PFSK-1 (cell line): ENCODE data around the gene SKA3.

Experiments used
- FOXP2 ChIP-seq: optimal IDR thresholded peaks from 2 replicates; pipeline ENCODE3; 2011; ENCODE audit warnings: borderline replicate concordance, control low read depth, inconsistent platforms; ENCODE audit not compliant: insufficient read depth; ENCODE audit errors: extremely low read length, extremely low read depth
- POLR2AphosphoS5 ChIP-seq: IDR thresholded peaks from 2 replicates; pipeline ENCODE4 v1.6.1; 2012; ENCODE audit warnings: low read depth, mild to moderate bottlenecking, control low read depth, low read length, moderate library complexity
- REST ChIP-seq, 2 experiments: IDR thresholded peaks; 2 replicates each; pipeline versions ENCODE4 v1.6.1 to v1.8.0; 2011 to 2012; ENCODE audit warnings: low read depth in 2 of 2, low read length in 2 of 2, control low read depth in 1 of 2, inconsistent platforms in 1 of 2, mild to moderate bottlenecking in 1 of 2, moderate library complexity in 1 of 2; ENCODE audit not compliant: insufficient read depth in 1 of 2
- SIN3A ChIP-seq: IDR thresholded peaks from 2 replicates; pipeline ENCODE4 v1.6.1; 2012; ENCODE audit warnings: mild to moderate bottlenecking, low read length, moderate library complexity, borderline replicate concordance; ENCODE audit not compliant: insufficient read depth
- TAF1 ChIP-seq: IDR thresholded peaks from 2 replicates; pipeline ENCODE4 v1.6.1; 2012; ENCODE audit warnings: low read length, control low read depth, borderline replicate concordance; ENCODE audit not compliant: insufficient read depth

The SKA3 gene

GRCh38 chr13:21109168-21109567 is 67.2 kb downstream of the SKA3 start:
- no peak for TF ChIP-seq FOXP2

GRCh38 chr13:21106089-21106488 is 70.3 kb downstream of the SKA3 start:
- no peak for TF ChIP-seq REST (IDR thresholded peaks at IDR 0.05; ENCODE audit: insufficient read depth in 1 of 2, low read depth in 2 of 2, low read length in 2 of 2)
- no peak for TF ChIP-seq TAF1
- TF ChIP-seq FOXP2 = no peak
- TF ChIP-seq POLR2AphosphoS5 = no peak
- no peak for TF ChIP-seq SIN3A

DNA sequence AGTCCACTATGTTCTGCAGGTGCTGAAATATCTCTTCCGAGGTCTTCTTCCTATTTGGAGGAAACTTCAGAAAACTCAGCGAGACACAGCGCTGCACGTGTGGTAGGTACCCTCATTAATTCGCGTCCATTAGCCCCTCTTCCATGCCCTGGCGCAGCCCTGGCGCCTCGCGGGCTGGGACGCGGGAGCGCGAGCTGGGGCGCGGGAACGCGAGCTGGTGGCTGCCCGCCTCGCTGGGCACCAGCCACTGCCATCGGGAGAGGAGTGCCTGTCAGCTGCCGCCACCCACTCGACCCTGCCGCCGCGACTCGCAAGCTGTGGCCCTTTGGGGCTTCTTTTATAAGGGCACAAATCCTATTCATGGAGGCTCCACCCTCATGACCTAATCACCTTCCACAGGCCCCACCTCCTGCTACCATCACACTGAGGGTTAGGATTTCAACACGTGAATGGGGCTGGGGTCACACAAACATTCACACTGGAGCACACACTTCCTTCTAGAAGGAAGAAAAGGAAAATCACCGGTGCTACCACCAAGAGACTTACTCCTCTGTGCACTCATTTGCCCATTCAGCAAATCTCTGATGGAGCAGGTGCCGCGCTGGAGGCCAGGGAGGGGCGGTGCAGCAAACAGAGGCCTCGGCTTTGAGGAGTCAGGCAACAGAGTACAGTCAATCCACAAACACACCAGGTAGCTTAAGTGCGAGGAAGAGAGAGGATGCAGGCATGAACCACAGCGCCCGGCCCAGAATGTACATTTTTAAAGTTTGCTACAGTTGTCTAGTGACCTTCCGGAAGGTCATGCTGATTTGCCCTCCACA is 71.9 kb downstream of the SKA3 start:
- TF ChIP-seq SIN3A = no peak
- no peak for TF ChIP-seq POLR2AphosphoS5
- no peak for TF ChIP-seq REST (IDR thresholded peaks at IDR 0.05; ENCODE audit: insufficient read depth in 1 of 2, low read depth in 2 of 2, low read length in 2 of 2)
- no peak for TF ChIP-seq FOXP2
- no peak for TF ChIP-seq TAF1
